Neural cell (in vitro differentiated cells): ENCODE measurements around the gene FOXC2. TPM values are rescaled to one million over a fixed set of nuclear protein-coding genes. Genes with fewer than 3 reads are reported as not detected.

ENCODE experiments used
- H2AFZ ChIP-seq: fragments of 200-600, 300-800 bp; sonication (generic), shearing (Covaris generic); 2 replicates; pipeline ENCODE4 v1.6.0; 2014; ENCODE audit warnings: low read depth, mild to moderate bottlenecking, antibody characterized with exemption, low read length, moderate library complexity
- H3F3A ChIP-seq: fragments of 200-600 bp; shearing (Covaris generic); 2 replicates; pipeline ENCODE4 v1.6.1; 2016; ENCODE audit warnings: mild to moderate bottlenecking, moderate library complexity, mixed read lengths, antibody characterized with exemption, low read length; ENCODE audit not compliant: insufficient read depth, poor library complexity, severe bottlenecking
- H3K27ac ChIP-seq: fragments of 200-600, 300-800 bp; sonication (generic), shearing (Covaris generic); 2 replicates; pipeline ENCODE4 v1.5.1; 2014; ENCODE audit warnings: mild to moderate bottlenecking, low read length, moderate library complexity
- H3K27me3 ChIP-seq: fragments of 300-800, 200-600 bp; sonication (generic), shearing (Covaris generic); 2 replicates; pipeline ENCODE4 v1.6.0; 2014; ENCODE audit warnings: mild to moderate bottlenecking, low read depth, low read length, moderate library complexity; ENCODE audit not compliant: insufficient read depth
- H3K36me3 ChIP-seq: fragments of 300-800, 200-600 bp; sonication (generic), shearing (Covaris generic); 2 replicates; pipeline ENCODE4 v1.5.1; 2014; ENCODE audit warnings: mild to moderate bottlenecking, antibody characterized with exemption, low read length, moderate library complexity; ENCODE audit not compliant: insufficient read depth
- H3K4me2 ChIP-seq: fragments of 300-800, 200-600 bp; sonication (generic), shearing (Covaris generic); 2 replicates; pipeline ENCODE4 v1.6.0; 2014; ENCODE audit warnings: mild to moderate bottlenecking, low read length
- H3K4me3 ChIP-seq: fragments of 300-800, 200-600 bp; sonication (generic), shearing (Covaris generic); 2 replicates; pipeline ENCODE4 v1.5.1; 2014; ENCODE audit warnings: mild to moderate bottlenecking, low read length, moderate library complexity
- H3K79me2 ChIP-seq: fragments of 200-600 bp; shearing (Covaris generic); replicated peaks from 2 replicates; pipeline ENCODE4 v1.6.0; 2014; ENCODE audit warnings: mild to moderate bottlenecking, low read length, moderate library complexity; ENCODE audit not compliant: insufficient read depth
- H3K9ac ChIP-seq: fragments of 300-800, 200-600 bp; sonication (generic), shearing (Covaris generic); 2 replicates; pipeline ENCODE4 v1.6.1; 2016; ENCODE audit warnings: mild to moderate bottlenecking, low read length, mixed read lengths
- H3K9me2 ChIP-seq: fragments of 200-600 bp; shearing (Covaris generic); 2 replicates; pipeline ENCODE4 v1.6.1; 2016; ENCODE audit warnings: mild to moderate bottlenecking, low read length, mixed read lengths; ENCODE audit not compliant: insufficient read depth
- H3K9me3 ChIP-seq: fragments of 200-600, 300-800 bp; sonication (generic), shearing (Covaris generic); 2 replicates; pipeline ENCODE4 v1.6.1; 2016; ENCODE audit warnings: mild to moderate bottlenecking, mixed run types, low read length, moderate library complexity, mixed read lengths
- H4K20me1 ChIP-seq: fragments of 200-600 bp; shearing (Covaris generic); 2 replicates; pipeline ENCODE4 v1.6.1; 2016; ENCODE audit warnings: mild to moderate bottlenecking, mixed run types; ENCODE audit not compliant: insufficient read depth
- CTCF ChIP-seq: fragments of 450-650 bp; IDR thresholded peaks from 2 replicates; pipeline ENCODE4 v1.5.1; 2014; ENCODE audit warnings: antibody characterized with exemption, mild to moderate bottlenecking, moderate library complexity; ENCODE audit not compliant: poor library complexity, severe bottlenecking
- EP300 ChIP-seq: fragments of 450-650 bp; conservative IDR thresholded peaks from 2 replicates; pipeline ENCODE4 v1.6.1; 2014; ENCODE audit warnings: antibody characterized with exemption, mild to moderate bottlenecking, moderate library complexity; ENCODE audit not compliant: poor library complexity, severe bottlenecking
- MXI1 ChIP-seq: fragments of 450-650 bp; conservative IDR thresholded peaks from 2 replicates; pipeline ENCODE4 v1.6.1; 2014; ENCODE audit warnings: antibody characterized with exemption, mild to moderate bottlenecking; ENCODE audit not compliant: poor library complexity, severe bottlenecking
- POLR2AphosphoS5 ChIP-seq: IDR thresholded peaks from 2 replicates; pipeline ENCODE4 v1.6.1; 2012
- RAD21 ChIP-seq: fragments of 450-650 bp; conservative IDR thresholded peaks from 2 replicates; pipeline ENCODE4 v1.6.1; 2014; ENCODE audit warnings: antibody characterized with exemption, mild to moderate bottlenecking, moderate library complexity
- REST ChIP-seq: IDR thresholded peaks from 2 replicates; pipeline ENCODE4 v1.6.1; 2012; ENCODE audit warnings: borderline replicate concordance
- SMC3 ChIP-seq: fragments of 450-650 bp; conservative IDR thresholded peaks from 2 replicates; pipeline ENCODE4 v1.6.1; 2014; ENCODE audit warnings: antibody characterized with exemption, mild to moderate bottlenecking, moderate library complexity; ENCODE audit not compliant: poor library complexity
- TAF1 ChIP-seq: IDR thresholded peaks from 2 replicates; pipeline ENCODE4 v1.6.1; 2012; ENCODE audit warnings: low read depth
- polyA plus RNA-seq: library from polyadenylated mRNA; depleted of rRNA; stranded (reverse); fragments of >200 nt; gene quantifications from 2 replicates; pipeline ENCODE4 v1.2.3, GENCODE V29; 2014

The FOXC2 gene
- polyA plus RNA-seq, 1 donor from 2014 or later = not detected

- H4K20me1 ChIP-seq = no peaks in the 10 kb centered on the region
- H3K9me2 ChIP-seq = no peaks in the 10 kb centered on the region
- no peak overlapping the region for H3K4me3 ChIP-seq
- TF ChIP-seq EP300 (no peak), CTCF (no peak), REST (no peak), RAD21 (no peak)
- H3K27me3 ChIP-seq = peaks cover 10% of the 10 kb centered on the region
- H3K36me3 ChIP-seq = no peaks in the 10 kb centered on the region
- no peaks in the 10 kb centered on the region for H3F3A ChIP-seq
- no peaks in the 10 kb centered on the region for H3K9me3 ChIP-seq
- H3K79me2 ChIP-seq = peaks cover under 1% of the 10 kb centered on the region
- no peak overlapping the region for H3K4me2 ChIP-seq
- no peak overlapping the region for H3K27ac ChIP-seq
- no peak overlapping the region for H3K9ac ChIP-seq
- H2AFZ ChIP-seq = no peak overlapping the region
These were observed 6.8 kb upstream of the FOXC2 start for GRCh38 chr16:86559802-86560305.

GRCh38 chr16:86562356-86562755 lies 4.3 kb upstream of the FOXC2 start:
- Histone ChIP-seq H3K9ac (no peak overlapping the region), H3K9me2 (no peaks in the 10 kb centered on the region), H3K27me3 (peaks cover 34% of the 10 kb centered on the region), H3K79me2 (no peaks in the 10 kb centered on the region), H2AFZ (no peak overlapping the region), H4K20me1 (no peaks in the 10 kb centered on the region), H3K36me3 (no peaks in the 10 kb centered on the region), H3K4me3 (no peak overlapping the region), H3K9me3 (no peaks in the 10 kb centered on the region), H3F3A (no peaks in the 10 kb centered on the region), H3K27ac (no peak overlapping the region), H3K4me2 (no peak overlapping the region)
- TF ChIP-seq MXI1 (no peak), EP300 (no peak), TAF1 (no peak)

- H3K9ac ChIP-seq = no peak overlapping the region
These were observed 2.9 kb upstream of the FOXC2 start for GRCh38 chr16:86563469-86564345.

More at GRCh38 chr16:86563469-86564345, 2.9 kb upstream of the FOXC2 start:
- peaks cover 46% of the 10 kb centered on the region for H3K27me3 ChIP-seq
- H3K27ac ChIP-seq = no peak overlapping the region
- H3K9me3 ChIP-seq = no peaks in the 10 kb centered on the region
- no peaks in the 10 kb centered on the region for H3K36me3 ChIP-seq
- H4K20me1 ChIP-seq = no peaks in the 10 kb centered on the region
- no peaks in the 10 kb centered on the region for H3K79me2 ChIP-seq
- peak overlapping the region; percentile 53 for H3K4me3 ChIP-seq
- no peak overlapping the region for H2AFZ ChIP-seq
- peak overlapping the region; percentile 69 for H3K4me2 ChIP-seq
- H3K9me2 ChIP-seq = no peaks in the 10 kb centered on the region
- TF ChIP-seq EP300 (peak; percentile 47), CTCF (peak; percentile 100), RAD21 (peak; percentile 100), MXI1 (peak; percentile 61), POLR2AphosphoS5 (no peak), SMC3 (peak; percentile 100)
- no peaks in the 10 kb centered on the region for H3F3A ChIP-seq
